ENCODE data around the gene MACROD2. TPM values are rescaled to one million over a fixed set of nuclear protein-coding genes. Genes with fewer than 3 reads are reported as not detected.

The MACROD2 gene
- total and polyA plus RNA-seq, 2 donors (not counting 1 experiment from before 2014, with no cell fraction given), result 5.3 to 6.7 TPM

DNA sequence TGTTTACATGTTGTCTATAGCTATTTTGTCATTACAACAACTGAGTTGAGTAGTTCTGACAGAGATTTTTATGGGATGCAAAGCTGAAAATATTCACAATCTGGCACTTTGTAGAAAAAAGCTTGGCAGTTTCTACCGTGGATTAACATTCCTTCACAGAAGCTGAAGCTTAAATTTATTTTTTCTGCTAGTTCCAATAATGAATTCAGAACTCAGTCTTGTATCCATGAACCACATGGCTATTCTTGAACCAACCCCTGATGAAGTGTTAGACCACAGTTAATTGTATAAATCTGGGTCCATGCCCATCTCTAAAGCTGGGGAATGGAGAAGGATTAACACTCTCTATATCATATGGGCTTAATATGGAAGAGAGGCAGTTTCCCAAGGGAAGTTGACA, 1085.9 kb downstream of the MACROD2 start:
- no CpG with 5 or more reads among the region's 1 CpG for WGBS (ENCODE audit: insufficient coverage)

DNA sequence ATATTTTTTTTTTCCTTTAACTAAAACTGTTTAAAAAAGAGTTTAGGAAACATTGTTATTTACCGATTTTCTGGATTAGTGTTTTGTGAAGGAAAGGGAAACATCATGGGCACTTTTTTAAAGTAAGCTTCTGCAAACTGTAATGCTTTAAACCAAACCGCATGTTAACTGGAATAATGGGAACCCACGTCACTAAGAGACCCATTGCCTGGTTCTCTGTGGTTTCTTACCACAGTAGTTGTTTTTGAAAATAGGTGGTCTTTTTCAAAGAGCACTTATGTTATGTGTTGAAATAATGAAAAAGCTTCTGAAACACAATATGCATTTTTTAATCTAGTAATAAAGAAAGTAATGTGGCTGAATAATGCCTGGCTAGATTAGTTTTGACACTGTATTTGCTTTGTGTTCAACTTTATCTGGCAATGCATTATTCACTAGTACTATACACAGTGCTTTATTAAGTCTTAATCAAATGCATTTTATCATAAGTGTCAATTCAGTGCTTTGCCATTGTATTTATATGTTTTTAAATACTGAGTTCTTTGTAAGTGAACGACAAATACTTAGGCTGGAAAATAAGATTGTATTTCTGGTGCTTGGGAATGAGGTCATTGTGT, 1096.2 kb downstream of the MACROD2 start:
- no peak for ATAC-seq (ENCODE audit: low read depth)
- H2AFZ ChIP-seq (ENCODE audit: insufficient read depth, low read depth, low read length, poor library complexity, severe bottlenecking), result no peak overlapping the region
- intact Hi-C loops (cut with micrococcal nuclease), result no loop called here
- H3K4me1 ChIP-seq (ENCODE audit: control insufficient read depth in 2 of 2, insufficient read depth in 2 of 2, low read length in 2 of 2), result no peaks in the 10 kb centered on the region
- no peaks in the 10 kb centered on the region for H3K9me3 ChIP-seq (ENCODE audit: control extremely low read depth in 1 of 3, control insufficient read depth in 2 of 3, insufficient read depth in 1 of 3, low read length in 2 of 3)
- H3K27me3 ChIP-seq (replicated peaks in 1 of 4; ENCODE audit: control extremely low read depth in 1 of 4, control insufficient read depth in 3 of 4, insufficient read depth in 4 of 4, low read length in 3 of 4), result no peaks in the 10 kb centered on the region
- ChIA-PET CTCF (no interaction called here), POLR2A (no interaction called here)
- H3K79me2 ChIP-seq (ENCODE audit: control insufficient read depth, insufficient read depth, low read length), result no peaks in the 10 kb centered on the region
- no peak overlapping the region for H3K9ac ChIP-seq (ENCODE audit: low read length)
- Mint-ChIP-seq H3K27ac (no peak overlapping the region), H3K4me1 (no peaks in the 10 kb centered on the region), H3K27me3 (no peaks in the 10 kb centered on the region), H3K9me3 (ENCODE audit: insufficient read depth) (no peaks in the 10 kb centered on the region), H3K4me3 (no peak overlapping the region)
- WGBS (ENCODE audit: insufficient coverage), result no CpG with 5 or more reads among the region's 4 CpGs
- no peak overlapping the region for H3K4me3 ChIP-seq (ENCODE audit: control extremely low read depth in 1 of 5, extremely low read depth in 1 of 5, insufficient read depth in 1 of 5, low read depth in 2 of 5, low read length in 4 of 5)
- no peak overlapping the region for H3K4me2 ChIP-seq (replicated peaks; ENCODE audit: low read depth, low read length, poor library complexity, severe bottlenecking)
- H3K27ac ChIP-seq (ENCODE audit: low read length in 2 of 2), result no peak overlapping the region
- H4K20me1 ChIP-seq (ENCODE audit: control insufficient read depth, insufficient read depth, low read length, poor library complexity, severe bottlenecking), result no peaks in the 10 kb centered on the region
- no peak for DNase-seq
- TF ChIP-seq, protein P1, sequence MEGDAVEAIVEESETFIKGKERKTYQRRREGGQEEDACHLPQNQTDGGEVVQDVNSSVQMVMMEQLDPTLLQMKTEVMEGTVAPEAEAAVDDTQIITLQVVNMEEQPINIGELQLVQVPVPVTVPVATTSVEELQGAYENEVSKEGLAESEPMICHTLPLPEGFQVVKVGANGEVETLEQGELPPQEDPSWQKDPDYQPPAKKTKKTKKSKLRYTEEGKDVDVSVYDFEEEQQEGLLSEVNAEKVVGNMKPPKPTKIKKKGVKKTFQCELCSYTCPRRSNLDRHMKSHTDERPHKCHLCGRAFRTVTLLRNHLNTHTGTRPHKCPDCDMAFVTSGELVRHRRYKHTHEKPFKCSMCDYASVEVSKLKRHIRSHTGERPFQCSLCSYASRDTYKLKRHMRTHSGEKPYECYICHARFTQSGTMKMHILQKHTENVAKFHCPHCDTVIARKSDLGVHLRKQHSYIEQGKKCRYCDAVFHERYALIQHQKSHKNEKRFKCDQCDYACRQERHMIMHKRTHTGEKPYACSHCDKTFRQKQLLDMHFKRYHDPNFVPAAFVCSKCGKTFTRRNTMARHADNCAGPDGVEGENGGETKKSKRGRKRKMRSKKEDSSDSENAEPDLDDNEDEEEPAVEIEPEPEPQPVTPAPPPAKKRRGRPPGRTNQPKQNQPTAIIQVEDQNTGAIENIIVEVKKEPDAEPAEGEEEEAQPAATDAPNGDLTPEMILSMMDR (IDR thresholded peaks at IDR 0.05), result no peak
- TF ChIP-seq EZH2 (IDR thresholded peaks at IDR 0.05; ENCODE audit: borderline replicate concordance, insufficient read depth, low read depth, low read length, poor library complexity, severe bottlenecking), result no peak
- H3K36me3 ChIP-seq (replicated peaks in 1 of 2; ENCODE audit: control extremely low read depth in 1 of 2, control insufficient read depth in 1 of 2, extremely low read depth in 1 of 2, insufficient read depth in 2 of 2, low read length in 1 of 2), result no peaks in the 10 kb centered on the region

More for the DNA sequence above, 1085.9 kb downstream of the MACROD2 start:
- intact Hi-C loops (cut with micrococcal nuclease), result no loop called here
- Histone ChIP-seq H3K27me3 (replicated peaks in 1 of 4; ENCODE audit: control extremely low read depth in 1 of 4, control insufficient read depth in 3 of 4, insufficient read depth in 4 of 4, low read length in 3 of 4) (no peaks in the 10 kb centered on the region), H3K27ac (ENCODE audit: low read length in 2 of 2) (no peak overlapping the region), H3K79me2 (ENCODE audit: control insufficient read depth, insufficient read depth, low read length) (no peaks in the 10 kb centered on the region), H3K36me3 (replicated peaks in 1 of 2; ENCODE audit: control extremely low read depth in 1 of 2, control insufficient read depth in 1 of 2, extremely low read depth in 1 of 2, insufficient read depth in 2 of 2, low read length in 1 of 2) (no peaks in the 10 kb centered on the region), H3K4me3 (ENCODE audit: control extremely low read depth in 1 of 5, extremely low read depth in 1 of 5, insufficient read depth in 1 of 5, low read depth in 2 of 5, low read length in 4 of 5) (no peak overlapping the region), H3K4me2 (replicated peaks; ENCODE audit: low read depth, low read length, poor library complexity, severe bottlenecking) (no peak overlapping the region), H3K4me1 (ENCODE audit: control insufficient read depth in 2 of 2, insufficient read depth in 2 of 2, low read length in 2 of 2) (no peaks in the 10 kb centered on the region), H3K9me3 (ENCODE audit: control extremely low read depth in 1 of 3, control insufficient read depth in 2 of 3, insufficient read depth in 1 of 3, low read length in 2 of 3) (no peaks in the 10 kb centered on the region), H2AFZ (ENCODE audit: insufficient read depth, low read depth, low read length, poor library complexity, severe bottlenecking) (no peak overlapping the region), H3K9ac (ENCODE audit: low read length) (no peak overlapping the region), H4K20me1 (ENCODE audit: control insufficient read depth, insufficient read depth, low read length, poor library complexity, severe bottlenecking) (no peaks in the 10 kb centered on the region)
- ChIA-PET CTCF (interaction anchor here (0.6 kb wide), 1 partner anchor 117 kb away, joined by 4 read pairs; no protein-coding TSS in a partner anchor), POLR2A (no interaction called here)
- Mint-ChIP-seq H3K27ac (no peak overlapping the region), H3K4me1 (no peaks in the 10 kb centered on the region), H3K4me3 (no peak overlapping the region), H3K9me3 (ENCODE audit: insufficient read depth) (no peaks in the 10 kb centered on the region), H3K27me3 (peaks cover 3% of the 10 kb centered on the region)
- no peak for TF ChIP-seq EZH2 (IDR thresholded peaks at IDR 0.05; ENCODE audit: borderline replicate concordance, insufficient read depth, low read depth, low read length, poor library complexity, severe bottlenecking)
- TF ChIP-seq, protein P1 (IDR thresholded peaks at IDR 0.05), result no peak
- DNase-seq (no peak), ATAC-seq (ENCODE audit: low read depth) (no peak)
